Transverse colon (tissue), 4 donors: Measurements from ENCODE around the gene ABO. TPM values are rescaled to one million over a fixed set of nuclear protein-coding genes. Genes with fewer than 3 reads are reported as not detected.
A peak's percentile ranks its signal among the peaks of the same experiment; 100 is the strongest.
"Not testable (repeated sequence)": the region's sequence is repeated elsewhere in the genome, so short reads cannot be mapped to it uniquely, and the experiment has no call there.

Experiments used
- DNase-seq: peaks from one replicate; pipeline ENCODE4 v3.0.0-alpha.2; 2019
- H3K27ac ChIP-seq, 4 donors: fragments of 200-600 bp; sonication (generic); 2 replicates each; pipeline ENCODE4 v1.5.1; 2016 to 2018; ENCODE audit warnings: inconsistent platforms in 4 of 4
- H3K27me3 ChIP-seq: fragments of 200-600 bp; sonication (generic); 2 replicates; pipeline ENCODE4 v1.5.1; 2017; ENCODE audit warnings: inconsistent platforms
- H3K36me3 ChIP-seq, 4 donors: fragments of 200-600 bp; sonication (generic); 2 replicates each; pipeline ENCODE4 v1.5.1; 2017 to 2019; ENCODE audit warnings: inconsistent platforms in 4 of 4
- H3K4me1 ChIP-seq, 4 donors: fragments of 200-600 bp; sonication (generic); 2 replicates each; pipeline ENCODE4 v1.5.1; 2017 to 2020; ENCODE audit warnings: inconsistent platforms in 4 of 4
- H3K4me3 ChIP-seq, 4 donors: fragments of 200-600 bp; sonication (generic); 1 replicate in 1 of 4; 2 replicates in 3 of 4; pipeline versions ENCODE4 v1.5.1 to v1.6.1; 2017 to 2019; ENCODE audit warnings: inconsistent platforms in 4 of 4
- H3K9me3 ChIP-seq, 2 donors: fragments of 200-600 bp; sonication (generic); 2 replicates each; pipeline ENCODE4 v1.5.1; 2017 to 2019; ENCODE audit warnings: inconsistent platforms in 2 of 2
- EP300 ChIP-seq: sonication (generic); formaldehyde crosslinking; IDR thresholded peaks from one replicate; pipeline ENCODE4 v1.6.1; 2017; ENCODE audit warnings: antibody characterized with exemption, low read depth
- POLR2A ChIP-seq: fragments of 450-650 bp; IDR thresholded peaks from one replicate; pipeline ENCODE4 v1.6.1; 2016; ENCODE audit warnings: antibody characterized with exemption, mild to moderate bottlenecking, moderate library complexity
- POLR2AphosphoS5 ChIP-seq, 3 donors: sonication (generic); formaldehyde crosslinking; IDR thresholded peaks; one replicate each; pipeline ENCODE4 v1.6.1; 2016; ENCODE audit warnings: antibody characterized with exemption in 3 of 3
- WGBS, 2 donors: methylation state at CpG; one replicate each; pipeline ENCODE4 v1.1.5; 2018; ENCODE audit warnings: low coverage in 1 of 2; 5-methylcytosine and 5-hydroxymethylcytosine counted together
- in situ Hi-C, 4 donors: fragments of 200-750 bp; cut with MboI; loops; one replicate each; pipeline versions ENCODE4 v1.15.0 to v1.15.1; 2017; ENCODE audit warnings: low sequenced_read_pairs in 3 of 4, low pct_ligation_motif_present in 1 of 4, low pct_unique_long_range_greater_than_20kb in 1 of 4
- intact Hi-C: fragments of 100-400 bp; cut with DNase I; formaldehyde crosslinking; loops from one replicate; pipeline ENCODE4 v1.15.1; 2023; ENCODE audit warnings: low total_unique reads
- total RNA-seq, 4 donors: library from RNA; depleted of rRNA; stranded (reverse); fragments of >200 nt; gene quantifications; one replicate each; pipeline ENCODE4 v1.1.0, GENCODE V29; 2016
- TF ChIP-seq, protein P1 (sequence below), 5 experiments: fragments of 200-600 bp in 3 of 5; fragments of 450-650 bp in 2 of 5; sonication (generic) in 3 of 5; IDR thresholded peaks; 1 replicate in 2 of 5; 2 replicates in 3 of 5; pipeline ENCODE4 v1.5.1; 2016 to 2017; ENCODE audit warnings: antibody characterized with exemption in 5 of 5, inconsistent platforms in 3 of 5, mild to moderate bottlenecking in 2 of 5, moderate library complexity in 1 of 5

The ABO gene
- total RNA-seq, 4 donors from 2014 or later, result 77.4 to 199 (median 141) TPM

DNA sequence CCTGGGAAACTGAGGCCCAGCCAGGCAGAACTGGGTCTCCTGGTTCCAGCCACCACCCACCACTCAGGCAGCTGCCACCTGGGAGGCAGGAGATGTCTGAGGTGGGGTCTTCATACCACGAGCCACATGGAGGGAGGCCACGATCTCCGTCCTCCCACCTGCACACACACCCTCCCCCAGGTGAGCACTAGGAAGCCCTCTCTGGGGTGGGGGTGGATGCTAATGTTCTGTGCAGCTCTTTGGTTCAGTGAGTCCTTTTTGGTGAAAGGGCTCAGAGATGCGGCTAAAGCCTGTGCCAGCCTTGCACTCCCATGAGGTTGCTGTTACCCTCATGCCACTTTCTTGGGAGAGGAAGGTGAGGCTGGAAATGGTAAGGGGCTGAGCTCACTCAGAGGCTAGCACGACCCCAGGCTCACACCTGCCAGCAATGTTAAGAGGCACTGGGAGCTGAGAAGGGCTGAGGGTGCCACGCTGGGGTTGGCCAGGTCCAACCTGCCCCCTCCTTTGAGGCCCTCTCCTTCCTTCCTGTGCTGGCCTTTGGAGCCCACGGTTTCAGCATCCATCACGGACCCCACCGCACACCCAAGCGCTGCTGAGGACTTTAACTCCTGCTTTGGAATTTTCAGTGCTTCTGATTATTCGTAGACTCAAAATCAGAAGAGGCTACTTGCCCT lies 39.3 kb downstream of the ABO start:
- in situ Hi-C loops (no loop called here), intact Hi-C loops (no loop called here)
- no peak for DNase-seq
- 65 to 71% methylated on average over 4 to 10 of the region's 11 CpGs for WGBS, 2 donors
- Histone ChIP-seq H3K4me1 (peaks cover 10 to 35% (median 23%) of the 10 kb centered on the region in 4 donors), H3K27me3 (no peaks in the 10 kb centered on the region), H3K9me3 (no peaks in the 10 kb centered on the region), H3K4me3 (no peak overlapping the region), H3K27ac (no peak overlapping the region), H3K36me3 (no peaks in the 10 kb centered on the region)
- TF ChIP-seq POLR2A (no peak), POLR2AphosphoS5 (IDR thresholded peaks at IDR 0.05) (no peak), EP300 (no peak)
- TF ChIP-seq, protein P1, sequence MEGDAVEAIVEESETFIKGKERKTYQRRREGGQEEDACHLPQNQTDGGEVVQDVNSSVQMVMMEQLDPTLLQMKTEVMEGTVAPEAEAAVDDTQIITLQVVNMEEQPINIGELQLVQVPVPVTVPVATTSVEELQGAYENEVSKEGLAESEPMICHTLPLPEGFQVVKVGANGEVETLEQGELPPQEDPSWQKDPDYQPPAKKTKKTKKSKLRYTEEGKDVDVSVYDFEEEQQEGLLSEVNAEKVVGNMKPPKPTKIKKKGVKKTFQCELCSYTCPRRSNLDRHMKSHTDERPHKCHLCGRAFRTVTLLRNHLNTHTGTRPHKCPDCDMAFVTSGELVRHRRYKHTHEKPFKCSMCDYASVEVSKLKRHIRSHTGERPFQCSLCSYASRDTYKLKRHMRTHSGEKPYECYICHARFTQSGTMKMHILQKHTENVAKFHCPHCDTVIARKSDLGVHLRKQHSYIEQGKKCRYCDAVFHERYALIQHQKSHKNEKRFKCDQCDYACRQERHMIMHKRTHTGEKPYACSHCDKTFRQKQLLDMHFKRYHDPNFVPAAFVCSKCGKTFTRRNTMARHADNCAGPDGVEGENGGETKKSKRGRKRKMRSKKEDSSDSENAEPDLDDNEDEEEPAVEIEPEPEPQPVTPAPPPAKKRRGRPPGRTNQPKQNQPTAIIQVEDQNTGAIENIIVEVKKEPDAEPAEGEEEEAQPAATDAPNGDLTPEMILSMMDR (IDR thresholded peaks at IDR 0.05), result no peak

DNA sequence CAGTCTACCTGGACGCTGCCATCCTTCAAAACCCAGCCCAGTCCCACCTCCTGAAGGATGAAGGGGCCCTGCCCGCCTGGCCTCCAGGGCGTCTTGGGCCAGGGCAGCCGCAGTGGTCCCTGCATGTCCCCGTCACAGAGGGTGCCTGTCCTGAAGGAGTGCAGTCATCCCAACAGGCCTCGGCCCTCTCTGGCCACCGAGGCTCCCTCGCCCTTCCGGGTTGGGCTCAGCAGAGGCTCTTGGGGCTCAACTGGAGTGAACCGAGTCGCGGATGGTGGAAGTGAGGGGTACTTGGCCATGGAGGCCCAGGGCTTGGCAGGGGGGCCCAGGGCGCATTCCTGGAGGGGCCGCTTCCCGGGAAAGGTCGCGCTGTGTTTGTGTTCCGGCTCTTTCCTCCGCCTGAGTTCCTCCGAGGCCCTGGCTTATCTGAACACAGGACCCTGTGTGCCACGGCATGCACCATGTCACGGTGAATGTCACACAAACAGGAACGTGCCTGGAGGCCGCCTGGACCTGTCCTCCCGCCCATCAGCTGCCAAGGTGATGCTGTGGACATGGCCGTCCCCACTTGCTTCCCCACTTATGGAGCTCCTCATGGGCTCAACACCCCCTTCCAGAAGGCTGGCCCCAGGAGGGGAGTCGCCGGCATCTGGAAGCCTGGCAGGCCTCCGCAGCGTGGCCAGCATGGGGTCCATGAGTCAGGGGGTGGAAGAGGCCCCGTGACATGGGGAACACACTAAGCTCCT lies 40.3 kb downstream of the ABO start:
- Histone ChIP-seq H3K27ac (no peak overlapping the region), H3K4me3 (no peak overlapping the region), H3K9me3 (no peaks in the 10 kb centered on the region), H3K4me1 (peaks cover 10 to 30% (median 22%) of the 10 kb centered on the region in 4 donors), H3K27me3 (no peaks in the 10 kb centered on the region), H3K36me3 (no peaks in the 10 kb centered on the region)
- in situ Hi-C loops (no loop called here), intact Hi-C loops (no loop called here)
- no peak for DNase-seq
- no peak for TF ChIP-seq EP300
- no peak for TF ChIP-seq POLR2AphosphoS5 (IDR thresholded peaks at IDR 0.05)
- TF ChIP-seq, protein P1 (IDR thresholded peaks at IDR 0.05), result no peak
- TF ChIP-seq POLR2A, result no peak
- 94% methylated on average over 25 of the region's 31 CpGs; no CpG with 5 or more reads in 1 of the 2 donors for WGBS, 2 donors

DNA sequence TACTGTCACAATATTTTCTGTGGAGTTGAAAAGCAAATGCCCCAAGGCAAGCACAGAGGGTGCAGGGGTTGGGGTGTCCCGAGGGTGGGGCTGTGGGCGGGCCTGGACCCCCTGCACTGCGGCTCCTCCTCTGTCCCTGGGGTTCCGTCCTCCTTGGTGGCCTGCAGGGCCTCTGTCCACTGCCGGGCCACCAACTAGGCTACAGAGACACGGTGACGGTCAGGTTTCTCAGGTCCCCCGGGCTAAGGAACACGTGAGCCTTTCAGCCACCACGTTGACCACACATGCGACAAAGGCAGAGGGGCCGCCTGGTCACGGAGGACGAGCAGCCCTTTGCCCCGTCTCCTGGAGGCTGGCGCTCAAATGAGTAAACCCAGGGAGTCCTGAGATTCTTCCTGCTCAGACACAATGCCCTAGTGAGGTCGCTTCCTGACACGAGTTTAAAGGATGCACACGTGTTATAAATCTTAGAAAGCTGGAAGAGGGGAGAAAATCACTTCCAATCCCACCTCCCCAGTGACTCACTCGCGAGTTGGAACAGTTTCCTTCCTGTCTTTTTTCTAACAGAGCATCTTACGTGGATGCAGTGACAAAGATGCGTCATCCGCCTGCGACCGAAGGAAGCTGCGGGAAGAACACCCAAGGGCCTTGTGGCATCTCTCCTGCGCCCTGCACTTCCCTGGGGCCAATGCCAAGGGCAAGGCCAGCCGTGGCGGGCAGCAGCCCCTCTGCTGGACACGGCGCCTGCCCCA lies 41.1 kb downstream of the ABO start:
- Histone ChIP-seq H3K27ac (no peak overlapping the region), H3K9me3 (no peaks in the 10 kb centered on the region), H3K4me1 (peaks cover 7 to 21% (median 14%) of the 10 kb centered on the region in 4 donors), H3K27me3 (no peaks in the 10 kb centered on the region), H3K4me3 (no peak overlapping the region), H3K36me3 (no peaks in the 10 kb centered on the region)
- intact Hi-C loops, result no loop called here
- in situ Hi-C loops, result no loop called here
- TF ChIP-seq, protein P1 (IDR thresholded peaks at IDR 0.05), result no peak
- TF ChIP-seq POLR2A, result no peak
- TF ChIP-seq POLR2AphosphoS5 (IDR thresholded peaks at IDR 0.05), result no peak
- no peak for TF ChIP-seq EP300
- no peak for DNase-seq
- 80 to 81% methylated on average over 7 to 31 of the region's 32 CpGs for WGBS, 2 donors

DNA sequence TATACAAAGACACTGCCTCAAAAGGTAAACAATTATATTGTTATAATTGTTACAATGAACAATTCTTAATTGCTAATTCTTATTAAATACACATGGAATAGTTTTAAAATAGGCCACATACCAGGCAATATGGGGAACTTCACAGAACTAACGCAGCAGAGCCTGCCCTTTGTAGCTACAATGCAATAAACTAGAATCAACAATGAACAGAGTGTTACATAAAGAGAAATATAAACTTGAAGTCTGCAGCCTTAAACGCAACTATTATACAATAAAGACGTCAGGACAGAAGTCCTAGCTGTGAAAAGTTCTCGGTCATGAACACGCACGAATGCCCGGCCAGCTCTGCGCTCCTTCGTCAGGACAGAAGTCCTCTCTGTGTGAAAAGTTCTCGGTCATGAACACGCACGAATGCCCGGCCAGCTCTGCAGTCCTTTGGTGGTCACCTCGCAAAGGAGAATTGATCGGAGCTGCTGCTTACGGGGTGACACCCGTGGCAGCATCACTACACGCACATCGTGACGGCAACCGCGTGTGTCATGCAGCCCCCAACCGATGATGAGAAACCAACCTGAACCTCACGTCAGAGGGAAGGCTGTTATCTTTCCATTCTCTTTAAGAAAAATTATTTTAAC lies 43.0 kb downstream of the ABO start:
- H3K4me1 ChIP-seq, in situ Hi-C loops, H3K9me3 ChIP-seq, H3K36me3 ChIP-seq, intact Hi-C loops, DNase-seq, H3K27me3 ChIP-seq: not testable (repeated sequence)
- Histone ChIP-seq H3K4me3 (peak overlapping the region in 1 of 4 donors; percentile 13), H3K27ac (peak overlapping the region in 3 of 4 donors; percentile 20 to 38 (median 24))
- 52 to 59% methylated on average over 13 to 24 of the region's 24 CpGs for WGBS, 2 donors

DNA sequence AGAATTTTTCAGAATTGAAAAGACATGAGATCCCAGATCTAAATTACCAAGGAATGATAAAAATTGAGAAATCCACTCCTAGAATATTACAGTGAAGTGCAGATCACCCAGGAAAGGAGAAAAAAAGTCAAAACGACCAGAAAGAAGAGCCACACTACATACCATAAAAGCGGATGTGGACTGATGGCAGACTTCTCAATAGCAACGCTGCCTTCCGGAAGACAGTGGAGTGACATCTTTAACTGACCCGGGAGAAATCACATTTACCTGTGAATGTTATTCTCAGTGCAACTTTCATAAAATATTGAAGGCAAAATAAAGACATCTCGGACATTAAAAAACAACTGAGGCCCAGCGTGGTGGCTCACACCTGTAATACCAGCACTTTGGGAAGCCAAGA lies 44.5 kb downstream of the ABO start:
- in situ Hi-C loops, result not testable (repeated sequence)

More for the DNA sequence above, 44.5 kb downstream of the ABO start:
- H3K4me3 ChIP-seq, intact Hi-C loops, H3K9me3 ChIP-seq, H3K27me3 ChIP-seq, H3K36me3 ChIP-seq, H3K27ac ChIP-seq, DNase-seq, H3K4me1 ChIP-seq: not testable (repeated sequence)
- 88% methylated on average over 6 to 7 of the region's 7 CpGs for WGBS, 2 donors
